ENCODE results near the gene PNMA8C.

GRCh38 chr19:46391296-46392251 is 37.2 kb downstream of the PNMA8C start:
- TF ChIP-seq CTCF (conservative IDR thresholded peaks at IDR 0.05; ENCODE audit: low read depth, low read length), result no peak
- no peak for TF ChIP-seq EZH2 (IDR thresholded peaks at IDR 0.05; ENCODE audit: low read length, unreplicated experiment)
- TF ChIP-seq EZH2phosphoT487 (IDR thresholded peaks at IDR 0.05; ENCODE audit: borderline replicate concordance, low read length), result no peak

Measured in PC-3 (cell line).